ENCODE data around the gene SKIC8.

The SKIC8 gene

GRCh38 chr15:78299101-78299930 lies at the start of gene SKIC8:
SKIC8 (minus strand) TSS chr15:78299609; CDS start chr15:78295686, 3,923 bp downstream.
- DNase-seq: peak; percentile 90 to 92

GRCh38 chr15:78347586-78348543 lies 48.5 kb upstream of the SKIC8 start:
- DNase-seq: no peak

GRCh38 chr15:78345396-78346125 lies 46.2 kb upstream of the SKIC8 start:
- no peak for DNase-seq

GRCh38 chr15:78343276-78344060 lies 44.1 kb upstream of the SKIC8 start:
- no peak for DNase-seq

- no peak for DNase-seq
Observed at GRCh38 chr15:78342021-78342420, 42.6 kb upstream of the SKIC8 start.

GRCh38 chr15:78341057-78341987 lies 41.9 kb upstream of the SKIC8 start:
- DNase-seq: no peak

GRCh38 chr15:78340231-78341056 lies 41.0 kb upstream of the SKIC8 start, which contains the start of gene CRABP1:
CRABP1 (plus strand) TSS chr15:78340353; CDS start chr15:78340429, 76 bp downstream.
- peak in 1 of 2 experiments; percentile 13 for DNase-seq

GRCh38 chr15:78339559-78339958 lies 40.1 kb upstream of the SKIC8 start:
- no peak for DNase-seq

GRCh38 chr15:78338781-78339180 lies 39.4 kb upstream of the SKIC8 start:
- no peak for DNase-seq

GRCh38 chr15:78335985-78336384 lies 36.6 kb upstream of the SKIC8 start:
- DNase-seq: no peak

- DNase-seq: no peak
Observed at GRCh38 chr15:78334845-78335244, 35.4 kb upstream of the SKIC8 start.

- no peak for DNase-seq
Observed at GRCh38 chr15:78329625-78330024, 30.2 kb upstream of the SKIC8 start.

GRCh38 chr15:78327466-78327865 lies 28.1 kb upstream of the SKIC8 start:
- DNase-seq: no peak

- no peak for DNase-seq
Observed at GRCh38 chr15:78325092-78325843, 25.9 kb upstream of the SKIC8 start.

GRCh38 chr15:78324144-78324543 lies 24.7 kb upstream of the SKIC8 start:
- no peak for DNase-seq

- DNase-seq: no peak
Observed at GRCh38 chr15:78323693-78324092, 24.3 kb upstream of the SKIC8 start.

GRCh38 chr15:78322724-78323521 lies 23.5 kb upstream of the SKIC8 start:
- DNase-seq: no peak

- no peak for DNase-seq
Observed at GRCh38 chr15:78322243-78322642, 22.8 kb upstream of the SKIC8 start.
